SH-SY5Y (cell line): ENCODE results near the gene GPR63.

ENCODE experiments used
- GATA2 ChIP-seq: IDR thresholded peaks from 2 replicates; pipeline ENCODE4 v1.6.1; 2011; ENCODE audit warnings: mild to moderate bottlenecking, low read depth, low read length
- GATA3 ChIP-seq: IDR thresholded peaks from 2 replicates; pipeline ENCODE4 v1.6.1; 2011; ENCODE audit warnings: low read depth, mild to moderate bottlenecking, low read length, moderate library complexity

GRCh38 chr6:96766769-96767168 is 70.5 kb downstream of the GPR63 start:
- TF ChIP-seq GATA3 (no peak), GATA2 (no peak)
